ENCODE measurements around the gene PRKAR1B.

The PRKAR1B gene

GRCh38 chr7:570801-571070, 156.3 kb downstream of the PRKAR1B start:
- no peak overlapping the region for H3K27ac ChIP-seq
- TF ChIP-seq CTCF (conservative IDR thresholded peaks at IDR 0.05) (no peak), ZFX (IDR thresholded peaks at IDR 0.05) (no peak)

- H3K27ac ChIP-seq: no peak overlapping the region
- TF ChIP-seq ZFX (IDR thresholded peaks at IDR 0.05) (no peak), CTCF (conservative IDR thresholded peaks at IDR 0.05) (no peak)
Measured at GRCh38 chr7:569996-570800, 156.9 kb downstream of the PRKAR1B start.

- no peak overlapping the region for H3K27ac ChIP-seq
- no peak for TF ChIP-seq ZFX (IDR thresholded peaks at IDR 0.05)
- TF ChIP-seq CTCF (conservative IDR thresholded peaks at IDR 0.05): no peak
Measured at GRCh38 chr7:569071-569855, 157.8 kb downstream of the PRKAR1B start.

- no peak overlapping the region for H3K27ac ChIP-seq
- no peak for TF ChIP-seq ZFX (IDR thresholded peaks at IDR 0.05)
- no peak for TF ChIP-seq CTCF (conservative IDR thresholded peaks at IDR 0.05)
Measured at GRCh38 chr7:568031-568951, 158.8 kb downstream of the PRKAR1B start.

GRCh38 chr7:567305-567883, 159.7 kb downstream of the PRKAR1B start:
- TF ChIP-seq ZFX (IDR thresholded peaks at IDR 0.05) (no peak), CTCF (conservative IDR thresholded peaks at IDR 0.05) (no peak)

GRCh38 chr7:566100-566499, 161.0 kb downstream of the PRKAR1B start:
- H3K27ac ChIP-seq: no peak overlapping the region
- TF ChIP-seq ZFX (IDR thresholded peaks at IDR 0.05): no peak

More at GRCh38 chr7:567305-567883, 159.7 kb downstream of the PRKAR1B start:
- H3K27ac ChIP-seq: no peak overlapping the region

- H3K27ac ChIP-seq: no peak overlapping the region
- TF ChIP-seq ZFX (IDR thresholded peaks at IDR 0.05) (no peak), CTCF (conservative IDR thresholded peaks at IDR 0.05) (no peak)
Measured at GRCh38 chr7:564176-564865, 162.8 kb downstream of the PRKAR1B start.

Data from C4-2B (cell line).